ENCODE results near the gene ADAMTS2. TPM values are rescaled to one million over a fixed set of nuclear protein-coding genes. Genes with fewer than 3 reads are reported as not detected.

ADAMTS2 gene
- total and polyA plus RNA-seq, 7 experiments from 2014 or later = not detected

- no peak overlapping the region for H3K27ac Mint-ChIP-seq
- H3K9me3 ChIP-seq (ENCODE audit: control insufficient read depth in 2 of 3, low read length in 3 of 3) = no peaks in the 10 kb centered on the region
- H3K27me3 ChIP-seq (ENCODE audit: control insufficient read depth in 2 of 2, insufficient read depth in 2 of 2, low read length in 2 of 2) = no peaks in the 10 kb centered on the region
- H3K27me3 Mint-ChIP-seq = peaks cover 0 to 35% (median 29%) of the 10 kb centered on the region in 5 donors
- no peaks in the 10 kb centered on the region for H3K4me1 Mint-ChIP-seq
- H3K27ac ChIP-seq (ENCODE audit: low read depth, low read length) = no peak overlapping the region
- ATAC-seq (no peak), DNase-seq (no peak)
- no peaks in the 10 kb centered on the region for H3K4me1 ChIP-seq (ENCODE audit: control insufficient read depth in 2 of 2, insufficient read depth in 2 of 2, low read length in 2 of 2)
- intact Hi-C loops (cut with micrococcal nuclease) = no loop called here
- no peak overlapping the region for H3K4me3 Mint-ChIP-seq
- peaks cover 0 to 15% (median 8%) of the 10 kb centered on the region in 11 donors for H3K9me3 Mint-ChIP-seq
- H3K36me3 ChIP-seq (ENCODE audit: control insufficient read depth in 2 of 3, insufficient read depth in 3 of 3, low read length in 3 of 3) = no peaks in the 10 kb centered on the region
- CTCF ChIA-PET = no interaction called here
- H3K36me3 Mint-ChIP-seq = no peaks in the 10 kb centered on the region
- POLR2A ChIA-PET = no interaction called here
- H3K4me3 ChIP-seq (ENCODE audit: low read length) = no peak overlapping the region
Measured at GRCh38 chr5:179181988-179182387, 163.3 kb downstream of the ADAMTS2 start.

DNA sequence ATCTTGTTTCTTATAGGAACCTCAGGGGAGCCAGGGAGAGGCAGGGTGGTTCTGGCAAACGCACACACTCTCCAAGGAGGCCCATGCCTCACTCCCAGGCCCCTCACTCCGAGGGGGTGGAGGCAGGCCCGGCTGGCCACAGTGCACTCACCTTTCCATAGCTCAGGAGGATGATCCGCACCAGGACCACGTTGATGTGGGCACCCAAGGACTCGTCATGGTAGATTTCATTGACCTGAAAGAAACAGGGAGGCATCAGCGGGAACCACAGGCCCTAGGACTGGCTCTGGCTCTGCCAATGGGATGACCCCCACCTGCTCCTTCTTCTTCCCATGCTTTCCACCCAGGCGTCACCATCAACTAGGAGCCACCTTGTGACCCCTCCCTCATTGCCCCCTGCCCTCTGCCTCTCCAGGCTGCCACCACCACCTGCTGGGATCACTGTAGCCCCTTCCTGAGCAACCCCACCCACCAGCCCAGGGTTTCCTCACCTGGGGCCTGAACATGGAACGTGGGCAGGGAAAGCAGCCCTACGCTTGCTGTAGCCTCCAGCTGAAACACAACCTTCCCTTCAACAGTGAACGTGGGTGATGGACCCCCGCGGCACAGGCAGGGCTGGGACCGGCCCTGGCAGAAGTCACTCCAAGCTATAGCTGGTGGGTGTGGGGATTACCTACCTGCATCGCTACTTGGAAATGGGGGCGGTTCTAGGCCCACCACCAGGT is 164.2 kb downstream of the ADAMTS2 start:
- Histone ChIP-seq H3K9me3 (ENCODE audit: control insufficient read depth in 2 of 3, low read length in 3 of 3) (no peaks in the 10 kb centered on the region), H3K27ac (ENCODE audit: low read depth, low read length) (no peak overlapping the region), H3K4me3 (ENCODE audit: low read length) (no peak overlapping the region), H3K36me3 (ENCODE audit: control insufficient read depth in 2 of 3, insufficient read depth in 3 of 3, low read length in 3 of 3) (no peaks in the 10 kb centered on the region), H3K27me3 (ENCODE audit: control insufficient read depth in 2 of 2, insufficient read depth in 2 of 2, low read length in 2 of 2) (no peaks in the 10 kb centered on the region), H3K4me1 (ENCODE audit: control insufficient read depth in 2 of 2, insufficient read depth in 2 of 2, low read length in 2 of 2) (no peaks in the 10 kb centered on the region)
- DNase-seq (no peak), ATAC-seq (no peak)
- intact Hi-C loops (cut with micrococcal nuclease) = no loop called here
- peaks cover 0 to 44% (median 33%) of the 10 kb centered on the region in 5 donors for H3K27me3 Mint-ChIP-seq
- CTCF ChIA-PET = no interaction called here
- no peaks in the 10 kb centered on the region for H3K4me1 Mint-ChIP-seq
- no peak overlapping the region for H3K27ac Mint-ChIP-seq
- POLR2A ChIA-PET = no interaction called here
- peaks cover 0 to 15% (median 8%) of the 10 kb centered on the region in 11 donors for H3K9me3 Mint-ChIP-seq
- H3K4me3 Mint-ChIP-seq = no peak overlapping the region
- no peaks in the 10 kb centered on the region for H3K36me3 Mint-ChIP-seq

DNA sequence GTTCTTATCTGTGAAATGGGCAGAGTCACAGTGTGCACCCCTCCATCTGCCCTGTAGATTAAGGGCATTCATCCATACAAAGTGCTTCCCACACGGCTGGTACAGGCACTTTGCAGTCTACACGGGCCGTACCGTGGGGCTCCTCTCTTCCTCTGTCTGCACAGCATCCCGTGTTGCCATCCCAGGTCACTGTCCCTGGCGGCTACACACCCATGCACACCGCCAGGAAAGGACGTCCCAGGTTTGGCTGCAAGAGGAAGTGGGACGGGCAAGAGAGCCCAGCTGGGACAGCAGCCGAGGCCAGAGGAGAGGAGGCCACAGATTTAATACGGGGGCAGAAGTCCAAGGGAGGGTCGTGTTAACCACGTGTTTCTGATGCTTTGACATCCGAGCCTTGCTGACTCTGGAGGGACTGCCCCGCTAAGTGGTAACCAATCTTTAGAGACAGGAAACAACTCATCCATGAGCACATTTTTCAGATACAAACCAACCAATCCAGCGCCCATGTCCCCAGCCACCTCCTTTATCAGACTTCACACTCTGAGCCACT is 165.1 kb downstream of the ADAMTS2 start:
- intact Hi-C loops (cut with micrococcal nuclease) = no loop called here
- Mint-ChIP-seq H3K27ac (no peak overlapping the region), H3K4me1 (no peaks in the 10 kb centered on the region), H3K4me3 (no peak overlapping the region), H3K9me3 (peaks cover 0 to 15% (median 8%) of the 10 kb centered on the region in 11 donors), H3K27me3 (peaks cover 0 to 43% (median 31%) of the 10 kb centered on the region in 5 donors), H3K36me3 (no peaks in the 10 kb centered on the region)
- DNase-seq (no peak), ATAC-seq (no peak)
- ChIA-PET CTCF (no interaction called here), POLR2A (no interaction called here)
- Histone ChIP-seq H3K4me1 (ENCODE audit: control insufficient read depth in 2 of 2, insufficient read depth in 2 of 2, low read length in 2 of 2) (no peaks in the 10 kb centered on the region), H3K9me3 (ENCODE audit: control insufficient read depth in 2 of 3, low read length in 3 of 3) (no peaks in the 10 kb centered on the region), H3K27me3 (ENCODE audit: control insufficient read depth in 2 of 2, insufficient read depth in 2 of 2, low read length in 2 of 2) (no peaks in the 10 kb centered on the region), H3K36me3 (ENCODE audit: control insufficient read depth in 2 of 3, insufficient read depth in 3 of 3, low read length in 3 of 3) (no peaks in the 10 kb centered on the region), H3K27ac (ENCODE audit: low read depth, low read length) (no peak overlapping the region), H3K4me3 (ENCODE audit: low read length) (no peak overlapping the region)

DNA sequence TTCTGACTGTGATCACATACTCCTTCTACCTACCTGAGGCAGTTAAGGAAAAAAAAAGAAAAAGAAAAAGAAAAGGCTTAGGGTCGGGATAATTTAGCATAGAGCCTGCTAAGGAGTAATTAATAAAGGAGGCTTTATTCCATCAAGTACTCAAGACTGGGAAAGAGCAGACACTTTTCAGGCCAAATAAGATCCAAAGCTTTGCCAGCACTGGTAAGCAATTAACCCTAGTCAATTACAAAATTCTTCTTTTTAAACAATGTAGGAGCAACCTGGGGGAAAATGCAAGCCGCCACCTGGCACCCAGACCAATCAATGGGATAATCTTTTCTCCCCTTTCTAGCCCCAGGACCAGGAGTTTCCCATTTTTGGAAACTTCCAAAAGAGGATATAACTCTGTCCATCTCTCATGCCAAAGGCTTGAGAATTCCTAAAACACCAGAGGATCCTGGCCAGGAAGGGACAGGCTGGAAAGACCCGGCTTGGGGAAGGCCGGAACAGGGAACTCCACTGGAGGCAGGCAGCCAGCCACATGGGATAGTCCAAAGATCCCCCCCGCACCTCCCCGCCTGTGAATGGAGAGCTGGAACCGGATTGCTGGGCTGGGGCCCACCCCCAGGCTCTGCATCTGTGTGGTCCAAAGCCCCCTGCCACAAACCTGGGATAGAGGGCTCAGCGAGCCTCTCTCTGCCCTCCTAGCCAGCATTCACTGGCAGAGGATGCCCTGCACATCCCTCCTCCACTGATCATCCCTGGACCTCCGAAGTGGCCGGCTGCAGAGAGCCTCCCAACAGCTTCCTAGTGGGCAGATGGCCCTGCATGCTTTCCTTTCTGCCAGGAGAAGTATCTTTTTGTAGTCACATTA is 167.3 kb downstream of the ADAMTS2 start:
- Mint-ChIP-seq H3K9me3 (peaks cover 0 to 15% (median 8%) of the 10 kb centered on the region in 11 donors), H3K36me3 (no peaks in the 10 kb centered on the region), H3K27ac (peak overlapping the region in 1 of 9 donors; percentile 59), H3K4me1 (no peaks in the 10 kb centered on the region), H3K4me3 (no peak overlapping the region), H3K27me3 (peaks cover 0 to 29% (median 21%) of the 10 kb centered on the region in 5 donors)
- intact Hi-C loops (cut with micrococcal nuclease) = no loop called here
- no peak for ATAC-seq
- Histone ChIP-seq H3K9me3 (ENCODE audit: control insufficient read depth in 2 of 3, low read length in 3 of 3) (no peaks in the 10 kb centered on the region), H3K4me1 (ENCODE audit: control insufficient read depth in 2 of 2, insufficient read depth in 2 of 2, low read length in 2 of 2) (no peaks in the 10 kb centered on the region), H3K27me3 (ENCODE audit: control insufficient read depth in 2 of 2, insufficient read depth in 2 of 2, low read length in 2 of 2) (no peaks in the 10 kb centered on the region), H3K36me3 (ENCODE audit: control insufficient read depth in 2 of 3, insufficient read depth in 3 of 3, low read length in 3 of 3) (no peaks in the 10 kb centered on the region), H3K4me3 (ENCODE audit: low read length) (no peak overlapping the region), H3K27ac (ENCODE audit: low read depth, low read length) (no peak overlapping the region)
- ChIA-PET CTCF (no interaction called here), POLR2A (no interaction called here)
- DNase-seq = no peak

GRCh38 chr5:179176571-179177230 is 168.6 kb downstream of the ADAMTS2 start:
- ATAC-seq = no peak
- ChIA-PET CTCF (no interaction called here), POLR2A (no interaction called here)
- H3K27me3 ChIP-seq (ENCODE audit: control insufficient read depth in 2 of 2, insufficient read depth in 2 of 2, low read length in 2 of 2) = no peaks in the 10 kb centered on the region
- no peak for DNase-seq
- no peak overlapping the region for H3K27ac ChIP-seq (ENCODE audit: low read depth, low read length)
- no peaks in the 10 kb centered on the region for H3K4me1 Mint-ChIP-seq
- no peak overlapping the region for H3K27ac Mint-ChIP-seq
- intact Hi-C loops (cut with micrococcal nuclease) = no loop called here
- H3K36me3 ChIP-seq (ENCODE audit: control insufficient read depth in 2 of 3, insufficient read depth in 3 of 3, low read length in 3 of 3) = no peaks in the 10 kb centered on the region
- no peaks in the 10 kb centered on the region for H3K36me3 Mint-ChIP-seq
- H3K4me1 ChIP-seq (ENCODE audit: control insufficient read depth in 2 of 2, insufficient read depth in 2 of 2, low read length in 2 of 2) = no peaks in the 10 kb centered on the region
- H3K4me3 ChIP-seq (ENCODE audit: low read length) = no peak overlapping the region
- H3K9me3 Mint-ChIP-seq = peaks cover 0 to 15% (median 8%) of the 10 kb centered on the region in 11 donors
- H3K27me3 Mint-ChIP-seq = peaks cover 0 to 22% (median 14%) of the 10 kb centered on the region in 5 donors
- peak overlapping the region in 1 of 10 donors; percentile 27 for H3K4me3 Mint-ChIP-seq
- no peaks in the 10 kb centered on the region for H3K9me3 ChIP-seq (ENCODE audit: control insufficient read depth in 2 of 3, low read length in 3 of 3)

DNA sequence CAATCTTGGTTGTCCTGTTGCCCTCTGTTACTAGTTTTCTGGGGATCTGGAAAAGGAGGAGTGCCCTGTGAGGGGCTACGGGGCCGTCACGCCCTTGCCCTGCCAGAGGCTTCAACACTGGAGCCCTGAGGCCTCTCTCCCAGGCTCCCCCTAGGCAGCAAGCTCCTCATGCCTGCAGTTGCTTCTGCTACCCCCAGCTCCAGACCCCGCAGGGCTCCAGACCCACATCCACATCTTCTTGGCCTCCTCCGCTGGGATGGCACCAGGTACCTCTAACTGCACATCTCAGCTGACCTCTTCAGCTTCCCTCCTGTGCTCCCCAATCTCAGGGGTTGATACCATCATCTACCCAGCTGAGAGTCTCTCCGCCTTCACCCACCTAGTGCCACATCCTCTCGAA is 169.1 kb downstream of the ADAMTS2 start:
- ChIA-PET POLR2A (no interaction called here), CTCF (no interaction called here)
- no peak overlapping the region for H3K27ac ChIP-seq (ENCODE audit: low read depth, low read length)
- Mint-ChIP-seq H3K36me3 (no peaks in the 10 kb centered on the region), H3K27me3 (peaks cover 0 to 21% (median 10%) of the 10 kb centered on the region in 5 donors), H3K27ac (no peak overlapping the region), H3K4me3 (peak overlapping the region in 1 of 10 donors; percentile 27), H3K4me1 (no peaks in the 10 kb centered on the region), H3K9me3 (peaks cover 0 to 15% (median 8%) of the 10 kb centered on the region in 11 donors)
- H3K27me3 ChIP-seq (ENCODE audit: control insufficient read depth in 2 of 2, insufficient read depth in 2 of 2, low read length in 2 of 2) = no peaks in the 10 kb centered on the region
- no peak overlapping the region for H3K4me3 ChIP-seq (ENCODE audit: low read length)
- no peaks in the 10 kb centered on the region for H3K4me1 ChIP-seq (ENCODE audit: control insufficient read depth in 2 of 2, insufficient read depth in 2 of 2, low read length in 2 of 2)
- intact Hi-C loops (cut with micrococcal nuclease) = no loop called here
- no peaks in the 10 kb centered on the region for H3K36me3 ChIP-seq (ENCODE audit: control insufficient read depth in 2 of 3, insufficient read depth in 3 of 3, low read length in 3 of 3)
- no peaks in the 10 kb centered on the region for H3K9me3 ChIP-seq (ENCODE audit: control insufficient read depth in 2 of 3, low read length in 3 of 3)
- ATAC-seq = no peak
- DNase-seq = no peak

Measured in naive thymus-derived CD4-positive, alpha-beta T cell (primary cell).